D341Med (cell line): Measurements from ENCODE around the gene ZNF492.
"Not testable (repeated sequence)": the region's sequence is repeated elsewhere in the genome, so short reads cannot be mapped to it uniquely, and the experiment has no call there.

Experiments
- DNase-seq: peaks from one replicate; pipeline ENCODE4 v3.0.0; 2012; ENCODE audit warnings: low spot score

The ZNF492 gene

DNA sequence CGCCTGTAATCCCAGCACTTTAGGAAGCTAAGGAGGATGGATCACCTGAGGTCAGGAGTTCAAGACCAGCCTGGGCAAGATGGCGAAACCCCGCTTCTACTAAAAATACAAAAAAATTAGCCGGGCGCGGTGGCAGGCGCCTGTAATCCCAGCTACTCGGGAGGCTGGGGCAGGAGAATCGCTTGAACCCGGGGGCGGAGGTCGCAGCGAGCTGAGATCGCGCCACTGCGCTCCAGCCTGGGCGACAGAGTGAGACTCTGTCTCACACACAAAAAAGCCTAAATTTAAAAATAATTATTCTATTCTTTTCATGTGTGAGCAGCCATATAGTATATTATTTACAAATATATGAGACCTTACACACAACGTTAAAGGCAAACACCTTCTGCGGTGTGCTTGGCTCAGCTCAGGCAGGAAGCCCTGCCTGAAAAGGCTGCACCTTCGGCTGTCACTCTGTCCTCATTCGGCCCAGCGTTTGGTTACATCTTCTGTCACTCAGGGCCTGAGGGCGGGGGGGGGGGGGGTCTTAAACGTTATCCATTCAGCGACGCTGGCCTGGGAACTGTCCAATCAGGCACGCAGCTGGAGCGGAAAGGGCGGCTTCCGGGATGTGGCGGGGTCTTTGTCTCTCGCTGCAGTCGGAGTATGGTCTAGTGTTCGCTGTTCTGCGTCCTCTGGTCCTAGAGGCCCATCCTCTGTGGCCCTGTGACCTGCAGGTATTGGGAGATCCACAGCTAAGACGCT is at the start of gene ZNF492:
Gene ZNF492 (plus strand): TSS at position 619 of the 744 bp plus-strand sequence. CDS start 19,076 bp downstream, outside the sequence.
- peak; percentile 90 for DNase-seq

DNA sequence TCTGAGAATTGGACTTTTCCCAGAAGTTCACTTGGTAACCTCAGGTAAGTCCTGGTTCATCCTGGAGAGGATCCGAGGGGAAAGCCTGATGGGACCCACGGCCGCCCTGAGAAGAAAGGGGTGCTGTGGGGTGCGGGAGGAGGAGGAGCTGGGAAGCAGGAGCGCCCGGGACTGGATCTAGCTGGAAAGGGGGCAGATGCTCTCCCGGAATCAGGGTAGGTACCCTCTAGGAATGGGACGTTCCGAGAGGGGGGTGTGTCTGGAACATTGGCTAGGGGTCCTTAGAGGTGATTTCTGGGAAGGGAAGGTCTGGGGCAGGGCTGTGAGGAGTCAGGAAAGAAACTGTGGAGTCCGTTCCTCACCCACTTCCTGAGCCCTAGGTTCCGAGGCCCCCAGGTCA is 38.7 kb upstream of the ZNF492 start:
- no peak for DNase-seq

DNA sequence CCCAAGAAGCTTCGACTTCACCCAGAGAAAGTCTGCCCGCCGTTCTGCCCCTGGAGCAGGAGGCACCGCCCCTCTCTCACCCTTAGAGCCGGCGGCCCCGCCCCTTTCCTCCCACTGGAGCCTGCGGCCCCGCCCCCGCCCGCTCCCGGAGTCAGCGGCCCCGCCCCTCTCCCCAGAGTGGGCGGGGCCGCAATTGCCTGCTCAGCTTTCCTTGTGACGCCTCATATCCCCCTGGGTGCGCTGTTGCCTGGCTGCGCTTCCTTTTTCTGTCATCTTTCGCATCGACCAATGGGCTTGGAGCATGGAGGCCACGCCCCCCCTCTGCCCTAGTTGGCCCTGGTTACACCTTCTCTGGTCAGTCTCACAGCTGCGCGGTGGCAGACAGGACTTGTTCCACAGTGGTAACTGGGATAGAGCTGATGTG is 38.2 kb upstream of the ZNF492 start:
- DNase-seq, result no peak

DNA sequence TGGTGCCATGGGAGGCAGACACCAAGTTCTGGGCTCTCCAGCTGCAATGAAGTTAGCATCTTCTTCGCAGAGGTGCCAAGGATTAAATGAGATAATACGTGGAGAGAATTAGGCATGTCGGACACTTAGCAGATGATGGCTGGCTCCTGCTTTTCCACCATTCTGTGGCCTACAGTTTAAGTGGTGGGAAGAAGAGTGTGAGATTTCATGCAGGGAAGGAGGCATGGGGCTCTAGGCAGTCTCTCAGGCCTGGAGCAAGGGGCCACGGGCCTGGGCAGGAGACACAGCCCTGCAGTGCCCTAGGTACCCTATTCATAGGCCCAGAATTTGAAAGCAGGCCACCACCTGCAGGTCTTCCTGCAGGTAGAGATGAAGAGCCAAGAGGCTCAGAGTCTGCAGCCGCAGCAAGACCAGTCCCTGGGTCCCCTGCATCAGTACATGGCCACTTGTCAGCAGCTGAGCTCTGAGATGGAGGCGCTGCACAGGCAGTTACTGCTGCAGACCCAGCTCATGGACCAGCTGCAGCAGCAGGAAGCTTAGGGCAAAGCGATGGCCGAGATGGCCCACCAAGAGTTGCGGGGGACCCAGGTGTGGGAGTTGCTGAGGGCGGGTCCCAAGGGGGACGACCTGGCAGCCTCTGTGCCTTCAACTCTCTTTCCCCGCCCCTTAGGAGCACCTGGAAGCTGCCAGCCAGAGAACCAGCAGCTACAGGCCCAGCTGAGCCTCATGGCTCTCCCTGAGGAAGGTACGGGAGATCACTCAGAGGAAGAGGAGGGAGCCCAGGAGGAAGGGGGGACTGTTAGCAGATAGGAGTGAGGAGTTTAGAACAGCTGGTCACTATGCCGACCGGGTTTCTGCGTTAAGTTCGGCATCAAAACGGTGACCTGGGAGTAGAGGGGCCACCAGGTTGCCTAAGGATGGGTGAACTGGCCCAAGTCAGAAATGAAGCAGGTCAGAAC is 33.2 kb upstream of the ZNF492 start:
- DNase-seq, result no peak

DNA sequence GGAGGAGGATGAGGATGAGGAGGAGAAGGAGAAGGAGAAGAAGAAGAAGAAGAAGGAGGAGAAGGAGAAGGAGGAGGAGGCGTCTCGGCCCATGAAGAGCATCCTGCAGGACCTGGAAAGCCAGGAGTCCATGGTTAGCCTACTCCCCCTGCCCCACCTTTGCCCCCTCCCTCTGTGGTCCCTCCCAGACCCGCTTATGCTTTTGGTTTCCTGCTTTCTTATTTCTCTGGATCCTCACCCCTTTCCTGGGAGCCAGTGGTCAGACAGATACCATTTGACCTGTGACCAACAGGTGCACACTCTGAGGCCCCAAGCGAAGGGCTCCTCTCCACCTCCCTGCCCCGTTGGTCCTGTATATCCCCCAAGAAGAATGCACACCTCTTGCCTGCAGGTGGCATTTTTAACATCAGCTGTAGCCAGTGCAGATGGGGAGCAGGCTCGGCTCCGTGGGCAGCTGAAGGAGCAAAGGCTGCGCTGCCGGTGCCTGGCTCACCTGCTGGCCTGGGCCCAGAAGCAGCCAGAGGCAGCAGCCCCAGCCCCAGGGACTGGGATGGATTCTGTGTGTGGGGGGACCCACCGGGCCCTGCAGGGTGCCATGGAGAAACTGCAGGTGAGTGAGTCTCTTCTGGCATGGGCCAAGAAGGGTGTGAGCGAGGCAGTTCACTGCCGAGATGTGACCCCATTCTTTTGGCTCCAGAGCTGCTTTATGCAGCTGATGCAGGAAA is 32.1 kb upstream of the ZNF492 start:
- no peak for DNase-seq

DNA sequence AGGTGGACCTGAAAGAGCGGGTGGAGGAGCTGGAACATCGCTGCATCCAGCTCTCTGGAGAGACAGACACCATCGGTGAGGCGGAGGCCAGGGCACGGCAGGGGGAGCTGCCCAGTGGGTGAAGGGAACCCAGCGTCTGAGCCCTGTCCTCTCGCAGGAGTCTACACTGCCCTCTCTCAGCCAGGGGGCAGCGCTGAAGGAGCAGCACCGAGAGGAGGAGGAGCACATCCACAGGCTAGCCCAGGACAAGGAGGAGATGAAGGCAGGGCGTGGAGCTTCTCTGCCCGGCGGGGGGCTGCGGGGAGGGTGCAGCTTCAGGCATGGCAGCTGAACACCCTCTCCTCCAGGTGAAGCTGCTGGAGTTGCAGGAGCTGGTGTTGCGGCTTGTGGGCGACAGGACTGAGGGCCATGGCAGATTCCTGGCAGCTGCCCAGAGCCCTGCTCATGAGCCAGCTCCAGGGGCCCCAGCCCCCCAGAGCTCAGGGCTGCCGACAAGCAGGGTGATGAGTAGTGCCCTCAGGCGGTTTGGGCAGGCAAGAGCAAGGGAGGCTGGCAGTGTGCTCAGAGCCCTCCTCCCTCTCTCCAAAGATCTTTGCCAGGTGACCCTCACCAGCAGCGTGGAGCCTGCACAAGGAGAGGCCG is 31.4 kb upstream of the ZNF492 start:
- no peak for DNase-seq

DNA sequence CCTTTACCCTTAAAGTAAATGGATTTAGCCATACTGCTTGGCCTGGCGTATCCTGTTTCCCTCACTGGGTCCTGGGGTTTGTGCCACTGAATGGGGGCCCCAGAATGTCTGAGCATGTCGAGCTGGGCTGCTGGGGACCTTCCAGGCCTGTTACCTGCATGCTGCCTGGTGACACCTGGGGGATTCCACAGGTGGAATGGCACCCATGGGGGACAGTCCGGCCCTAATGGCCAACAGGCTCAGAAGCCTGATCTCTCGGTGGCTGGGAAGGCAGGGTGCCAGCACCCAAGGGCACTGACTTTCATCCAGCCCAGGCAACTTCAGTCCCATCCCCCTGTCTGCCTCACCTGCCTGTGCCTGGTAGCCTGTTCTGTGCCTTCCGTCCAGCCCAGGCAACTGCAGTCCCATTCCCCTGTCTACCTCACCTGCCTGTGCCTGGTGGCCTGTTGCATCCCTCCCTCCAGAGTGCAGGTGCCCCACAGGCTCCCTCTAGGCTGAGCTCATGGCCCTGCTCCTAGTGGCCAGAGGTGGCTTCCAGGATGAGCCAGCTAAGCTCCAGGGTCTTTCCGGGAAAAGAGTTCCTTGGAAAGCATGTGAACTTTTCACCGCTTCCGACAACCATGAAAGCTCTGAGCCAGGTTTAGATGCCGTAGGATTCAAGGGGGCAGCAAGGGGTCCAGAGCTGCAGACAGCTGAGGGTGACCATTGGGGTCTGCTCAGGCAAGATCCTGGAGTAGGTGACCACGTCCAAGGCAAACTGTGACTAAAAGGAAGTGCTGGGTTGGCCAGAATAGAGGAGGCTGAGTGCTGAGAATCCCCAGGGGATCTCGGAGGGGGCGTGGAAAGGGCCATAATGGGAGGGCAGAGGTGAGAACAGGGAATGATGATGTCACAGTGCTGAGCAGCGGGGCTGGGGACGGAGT is 30.3 kb upstream of the ZNF492 start:
- DNase-seq, result no peak

DNA sequence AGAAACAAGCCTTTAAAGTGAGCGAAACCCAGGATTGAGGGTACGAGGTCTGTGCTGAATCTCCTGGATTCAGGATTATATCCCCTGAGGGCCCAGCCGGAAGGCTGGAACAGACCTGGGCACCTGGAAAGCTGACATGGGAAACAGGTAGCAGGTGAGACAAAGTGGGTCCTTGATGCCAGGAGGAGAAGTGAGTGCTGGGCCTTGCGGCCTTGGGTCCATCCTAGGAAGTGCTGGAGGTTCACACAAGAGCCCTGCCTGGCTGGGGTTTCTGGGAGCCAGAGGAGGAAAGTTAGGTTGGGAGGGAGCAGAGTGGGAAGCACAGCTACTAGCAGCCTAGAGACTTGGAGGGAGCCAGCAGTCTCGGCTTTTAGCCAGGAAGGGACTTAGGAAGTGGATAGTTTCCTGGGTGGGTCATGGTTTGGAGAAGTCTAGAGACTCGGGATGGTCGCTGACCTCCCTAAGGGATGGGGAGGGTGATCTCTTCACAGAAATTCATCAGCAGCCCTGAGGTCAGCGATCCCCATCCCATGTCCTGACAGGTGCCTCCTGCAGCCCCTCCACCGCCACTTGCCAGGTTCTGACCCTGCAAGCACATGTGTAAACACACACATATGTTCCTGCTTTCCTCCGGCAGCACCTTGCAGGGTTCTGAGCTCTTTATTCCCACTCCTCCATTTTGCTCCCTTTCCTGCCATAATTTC is 29.4 kb upstream of the ZNF492 start:
- no peak for DNase-seq

DNA sequence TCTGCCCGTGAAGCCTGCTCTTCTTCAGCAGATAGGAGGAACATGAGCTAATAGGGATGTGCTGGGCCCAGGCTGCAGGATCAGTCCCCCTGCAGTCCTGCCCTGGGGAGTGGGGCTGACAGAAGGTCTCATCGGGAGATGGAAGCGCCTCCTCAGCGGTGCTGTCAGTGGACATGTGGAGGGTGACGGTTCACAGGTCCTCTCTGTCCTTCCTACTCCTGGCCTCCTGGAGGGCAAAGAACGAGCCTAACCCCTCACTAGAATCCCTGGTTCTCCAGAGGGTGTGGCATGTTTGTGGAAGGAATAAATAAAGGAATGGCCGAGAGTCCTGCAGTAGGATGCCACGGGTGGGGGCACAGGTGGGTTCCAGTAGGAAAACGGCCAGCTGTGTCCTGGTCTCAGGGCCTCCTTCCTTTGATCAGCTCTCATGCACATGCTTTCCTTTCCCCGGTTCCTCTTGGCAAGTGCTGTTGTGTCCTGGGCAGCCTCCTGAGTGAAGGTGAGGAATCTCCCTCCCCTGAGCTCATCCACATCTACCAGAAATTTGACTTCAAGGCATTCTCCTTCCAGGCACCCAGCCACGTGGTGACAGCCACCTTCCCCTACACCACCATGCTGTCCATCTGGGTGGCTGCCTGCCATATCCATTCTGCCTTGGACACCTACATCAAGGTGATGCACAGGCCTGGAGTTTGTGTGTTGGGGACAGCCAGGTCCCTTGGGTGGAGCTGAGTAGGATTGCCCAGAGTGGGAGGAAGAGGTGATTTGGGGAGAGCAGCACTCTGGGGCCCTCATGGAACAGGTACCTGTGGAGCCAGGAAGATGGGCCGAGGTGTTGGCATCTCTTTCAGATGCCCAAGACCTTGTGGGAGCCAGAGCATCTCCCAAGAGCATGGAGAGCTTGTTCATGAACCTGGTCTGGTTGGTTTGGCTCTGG is 28.6 kb upstream of the ZNF492 start:
- no peak for DNase-seq

DNA sequence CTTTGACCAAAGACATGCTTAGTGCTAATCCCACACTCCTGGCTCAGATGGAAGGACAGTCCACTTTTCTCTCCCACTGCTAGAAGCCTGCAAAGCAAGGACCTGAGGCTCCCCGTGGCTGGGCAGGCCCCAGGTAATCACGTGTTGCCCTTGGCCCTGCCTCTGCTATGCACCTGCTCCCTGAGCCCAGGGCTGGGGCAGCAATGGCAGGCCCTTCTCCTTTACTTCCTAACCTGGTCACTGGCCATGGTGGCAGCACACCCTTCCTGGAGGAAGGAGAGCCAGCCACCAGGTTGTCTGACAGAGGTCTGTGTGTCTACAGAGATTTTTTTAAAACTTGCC is 27.9 kb upstream of the ZNF492 start:
- DNase-seq, result no peak

DNA sequence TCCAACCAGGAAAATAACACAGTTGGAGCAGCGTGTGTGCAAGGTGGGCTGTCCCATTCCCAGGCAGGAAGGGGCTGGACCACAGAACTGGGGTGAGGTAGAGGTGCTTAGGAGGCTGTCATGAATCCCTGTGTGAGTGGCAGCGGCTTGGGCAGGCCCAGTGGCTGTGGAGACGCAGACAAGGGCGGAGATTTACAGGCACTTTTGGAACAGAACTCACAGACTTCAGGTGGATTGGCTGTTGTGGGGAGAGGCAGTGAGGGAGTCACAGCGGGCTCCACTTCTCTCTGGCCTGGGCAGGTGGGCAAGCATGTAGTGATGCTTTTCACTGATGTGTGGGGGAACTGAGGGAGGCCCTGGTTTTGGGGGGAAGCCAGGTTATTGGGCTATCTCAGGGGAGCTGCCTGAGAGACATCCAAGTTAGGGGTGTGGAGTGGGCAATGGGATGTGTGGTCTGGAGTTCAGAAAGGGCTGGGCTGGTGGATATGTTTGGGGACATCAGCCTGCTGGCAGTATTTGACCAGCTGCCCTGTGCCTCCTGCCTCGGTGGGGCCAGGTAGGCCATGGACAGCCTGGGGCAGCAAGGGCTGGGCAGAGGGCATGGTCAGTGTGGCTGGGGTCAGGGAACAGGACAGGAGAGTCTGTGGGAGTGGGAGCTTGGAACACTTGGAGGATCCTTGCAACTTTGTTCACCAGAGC is 27.0 kb upstream of the ZNF492 start:
- no peak for DNase-seq

DNA sequence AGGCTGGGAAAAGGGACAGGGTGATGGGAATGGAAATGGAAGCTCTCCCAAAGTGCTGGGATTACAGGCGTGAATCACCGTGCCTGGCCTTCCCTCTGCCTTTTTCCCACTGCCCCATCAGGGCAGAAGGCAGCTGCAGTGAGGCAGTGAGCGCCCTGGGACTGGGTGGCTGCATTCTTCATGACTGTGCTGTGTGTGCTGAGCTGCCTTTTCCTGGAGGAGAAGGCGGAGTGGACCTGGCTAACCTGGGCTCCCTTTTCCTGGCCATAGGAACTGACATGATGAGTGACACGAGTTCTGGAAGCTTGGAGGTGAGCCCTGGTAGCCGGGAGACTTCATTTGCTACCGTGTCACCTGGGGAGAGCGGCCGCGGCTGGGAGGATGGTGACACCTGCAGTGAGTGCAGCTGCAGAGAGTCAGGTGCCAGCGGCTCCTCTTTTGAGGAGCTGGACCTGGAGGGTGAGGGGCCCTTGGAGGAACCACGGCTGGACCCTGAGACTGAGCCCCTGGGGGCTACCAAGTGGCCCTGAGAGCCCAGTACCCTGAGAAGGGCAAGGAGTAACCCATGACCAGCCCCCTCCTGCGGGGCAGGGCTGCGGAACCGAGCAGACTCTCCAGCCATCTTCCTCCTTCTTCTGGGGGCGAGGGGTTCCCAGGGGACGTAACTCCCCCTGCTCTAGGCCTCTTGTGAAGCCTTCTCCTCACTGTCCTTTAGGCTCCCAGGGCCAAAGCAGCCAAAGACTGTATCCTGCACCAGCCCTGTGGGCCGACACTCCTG is 26.3 kb upstream of the ZNF492 start:
- no peak for DNase-seq

DNA sequence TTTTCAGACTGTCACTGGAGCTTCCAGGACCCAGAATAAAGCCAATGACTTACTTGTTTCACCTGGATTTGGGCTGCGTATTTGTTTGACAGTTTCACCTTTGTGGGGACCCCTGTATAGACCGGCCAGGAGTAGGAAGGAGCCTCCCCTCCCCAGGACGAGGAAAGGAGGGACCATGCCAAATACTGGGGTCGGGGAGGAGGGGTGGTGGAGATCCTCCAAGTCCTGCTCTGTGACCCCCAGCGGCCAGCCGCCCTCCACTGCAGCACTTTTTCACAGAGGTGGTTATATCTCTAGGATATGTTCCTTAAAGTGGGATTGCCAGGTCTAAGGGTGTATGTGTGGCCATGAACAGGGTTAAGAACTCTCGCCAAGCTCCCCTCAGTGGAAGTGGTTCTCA is 25.7 kb upstream of the ZNF492 start:
- no peak for DNase-seq

DNA sequence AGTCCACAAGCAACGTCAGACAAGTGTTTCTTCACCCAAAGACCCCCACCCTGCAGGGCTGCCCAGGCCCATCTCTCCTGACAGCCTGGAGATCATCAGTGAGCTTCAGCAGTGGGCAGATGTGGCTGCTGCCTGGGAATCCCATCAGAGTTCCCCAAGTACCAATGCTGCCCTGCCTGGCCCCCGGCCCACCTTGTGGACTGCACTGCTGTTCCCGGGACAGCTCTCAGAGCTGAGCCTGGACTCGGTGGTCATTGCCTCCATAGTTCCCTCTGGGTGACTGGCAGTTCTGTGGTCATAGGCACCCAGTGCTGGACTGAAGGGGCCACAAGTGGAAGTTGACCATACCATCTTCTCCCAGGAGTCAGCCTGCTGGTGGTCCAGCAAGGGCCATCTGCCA is 24.5 kb upstream of the ZNF492 start:
- no peak for DNase-seq

DNA sequence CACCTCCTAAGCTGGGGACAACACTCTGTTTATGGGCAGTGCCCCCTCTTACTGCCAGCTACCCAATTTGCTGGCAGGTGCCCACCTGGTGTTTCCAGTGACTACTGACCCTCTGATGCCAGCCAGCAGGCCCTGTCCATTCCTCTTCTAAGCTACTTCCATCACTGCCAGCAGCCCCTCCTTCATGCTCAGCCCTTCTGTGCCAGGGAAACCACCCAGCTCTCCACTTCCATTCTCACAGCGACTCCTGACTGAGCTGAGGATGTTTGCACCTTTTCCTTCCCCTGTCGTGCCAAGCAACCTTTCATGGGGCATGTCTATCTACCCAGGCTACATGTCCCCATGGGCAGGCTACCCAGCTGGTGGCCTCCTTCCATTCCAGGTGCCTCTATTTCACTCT is 24.0 kb upstream of the ZNF492 start:
- DNase-seq, result no peak

DNA sequence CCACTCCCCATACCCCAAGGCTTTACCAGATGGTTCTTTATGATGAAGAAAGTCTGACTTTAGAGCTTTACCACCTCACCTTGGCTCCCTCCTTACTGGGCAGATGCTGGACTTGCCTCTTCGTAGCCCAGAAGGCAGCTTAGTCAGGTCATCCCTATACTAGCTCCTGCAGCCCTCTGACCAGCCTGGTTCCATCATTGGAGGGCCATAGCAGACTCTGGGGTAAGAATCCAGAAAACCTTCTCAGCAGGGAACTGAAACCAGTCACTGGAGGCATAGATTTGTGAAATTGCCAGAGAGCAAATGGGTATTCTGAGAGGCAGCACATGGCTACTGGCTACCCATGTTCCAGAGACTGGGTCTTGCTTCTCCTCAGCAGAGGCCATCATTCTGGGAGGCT is 21.8 kb upstream of the ZNF492 start:
- no peak for DNase-seq

DNA sequence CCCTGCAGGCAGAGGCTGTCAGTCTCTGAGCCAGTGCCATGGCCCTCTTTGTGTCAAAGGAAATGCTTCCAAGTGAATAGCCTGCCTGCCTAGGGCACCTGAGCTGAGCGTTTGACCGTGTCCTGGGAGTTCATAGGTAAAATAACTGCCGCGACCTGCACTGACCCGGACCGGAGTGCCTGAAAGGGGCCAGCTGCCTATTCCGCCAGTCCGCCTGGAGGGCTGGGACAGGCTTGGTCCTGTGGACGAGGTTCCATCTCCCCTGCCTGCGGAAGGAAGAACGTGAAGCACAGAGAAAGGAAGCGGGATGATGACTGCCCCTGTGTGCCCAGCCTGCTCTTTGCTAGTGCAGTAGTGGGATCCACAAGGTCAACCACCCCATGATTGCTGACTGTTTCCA is 17.5 kb upstream of the ZNF492 start:
- no peak for DNase-seq

DNA sequence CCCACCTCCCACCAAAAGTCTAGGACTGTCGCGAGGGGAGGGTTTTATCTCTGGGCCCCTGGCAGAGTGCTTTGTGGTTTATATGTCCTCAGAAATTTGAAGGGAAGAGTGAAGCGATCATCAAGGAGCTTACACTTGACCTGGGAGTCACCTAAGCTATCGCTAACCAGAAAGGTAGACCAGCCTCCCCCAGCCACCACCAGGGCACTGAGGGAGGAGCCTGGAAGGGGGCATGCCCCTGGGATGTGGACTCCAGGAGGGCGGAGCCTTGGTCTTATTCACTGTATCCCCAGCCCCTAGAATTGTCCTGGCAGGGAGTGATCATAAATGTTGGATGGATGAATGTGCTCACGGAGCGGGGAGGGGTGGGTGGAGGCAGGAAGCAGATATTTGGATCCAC is 16.9 kb upstream of the ZNF492 start:
- DNase-seq, result not testable (repeated sequence)
